Keratinocyte (primary cell): ENCODE results near the gene PPP1R16B. TPM values are rescaled to one million over a fixed set of nuclear protein-coding genes. Genes with fewer than 3 reads are reported as not detected.

Experiments
- DNase-seq: peaks from one replicate; pipeline ENCODE4 v3.0.0-alpha.2; 2011; ENCODE audit warnings: low read depth, missing footprints, low spot score
- FAIRE-seq: peaks from 2 replicates; lab custom pipeline; 2011; peaks lifted over from hg19 to GRCh38; lab: Jason Lieb, UNC
- H2AFZ ChIP-seq: 2 replicates; pipeline ENCODE4 v1.6.0; 2012; ENCODE audit warnings: low read length, control low read depth, inconsistent platforms; ENCODE audit not compliant: control insufficient read depth
- H3K27ac ChIP-seq: 2 replicates; pipeline ENCODE4 v1.5.1; 2011; ENCODE audit warnings: low read length; ENCODE audit not compliant: control insufficient read depth, insufficient read depth
- H3K27me3 ChIP-seq: 3 replicates; pipeline ENCODE4 v1.6.0; 2011; ENCODE audit warnings: low read length; ENCODE audit not compliant: control insufficient read depth, insufficient read depth; ENCODE audit errors: extremely low read depth
- H3K36me3 ChIP-seq, 2 experiments: 2 replicates in 1 of 2; 3 replicates in 1 of 2; pipeline ENCODE4 v1.5.1; 2011; ENCODE audit warnings: low read length in 2 of 2, mild to moderate bottlenecking in 1 of 2; ENCODE audit not compliant: control insufficient read depth in 2 of 2, insufficient read depth in 2 of 2; ENCODE audit errors: extremely low read depth in 1 of 2
- H3K4me1 ChIP-seq: 3 replicates; pipeline ENCODE4 v1.5.1; 2011; ENCODE audit warnings: low read length; ENCODE audit not compliant: control insufficient read depth, insufficient read depth; ENCODE audit errors: extremely low read depth
- H3K4me2 ChIP-seq: 3 replicates; pipeline ENCODE4 v1.6.0; 2011; ENCODE audit warnings: low read depth, low read length; ENCODE audit not compliant: control insufficient read depth, insufficient read depth; ENCODE audit errors: extremely low read depth
- H3K4me3 ChIP-seq, 3 experiments: fragments of 200-600 bp in 1 of 3; sonication (generic) in 1 of 3; 2 replicates in 2 of 3; 3 replicates in 1 of 3; pipeline ENCODE4 v1.5.1; 2011 to 2016; ENCODE audit warnings: low read length in 3 of 3, mild to moderate bottlenecking in 3 of 3, control low read depth in 2 of 3, inconsistent platforms in 1 of 3, low read depth in 1 of 3, mixed read lengths in 1 of 3, mixed run types in 1 of 3, moderate library complexity in 1 of 3; ENCODE audit not compliant: control insufficient read depth in 2 of 3, insufficient read depth in 2 of 3; ENCODE audit errors: extremely low read depth in 1 of 3
- H3K79me2 ChIP-seq: 2 replicates; pipeline ENCODE4 v1.6.0; 2012; ENCODE audit warnings: low read length; ENCODE audit not compliant: control insufficient read depth, insufficient read depth
- H3K9ac ChIP-seq: 3 replicates; pipeline ENCODE4 v1.6.0; 2011; ENCODE audit warnings: low read length; ENCODE audit not compliant: control insufficient read depth, insufficient read depth; ENCODE audit errors: extremely low read depth
- H3K9me1 ChIP-seq: 3 replicates; pipeline ENCODE4 v1.6.0; 2011; ENCODE audit warnings: low read length; ENCODE audit not compliant: control insufficient read depth, insufficient read depth; ENCODE audit errors: extremely low read depth
- H3K9me3 ChIP-seq: 2 replicates; pipeline ENCODE4 v1.5.1; 2012; ENCODE audit warnings: low read depth, low read length; ENCODE audit not compliant: control insufficient read depth
- H4K20me1 ChIP-seq: 3 replicates; pipeline ENCODE4 v1.6.0; 2011; ENCODE audit warnings: low read length; ENCODE audit not compliant: control insufficient read depth, insufficient read depth; ENCODE audit errors: extremely low read depth
- EZH2 ChIP-seq: IDR thresholded peaks from one replicate; pipeline ENCODE4 v1.6.1; 2012; ENCODE audit warnings: inconsistent platforms, mild to moderate bottlenecking, low read length, moderate library complexity
- dilution Hi-C: fragments of 300-500 bp; cut with MboI; formaldehyde crosslinking; loops from one replicate; pipeline ENCODE4 v1.7.0; 2020; ENCODE audit warnings: low sequenced_read_pairs; ENCODE audit not compliant: extremely low pct_ligation_motif_present
- polyA minus RNA-seq, 3 experiments: library from RNA; depleted of rRNA, polyadenylated mRNA; stranded (reverse); fragments of >200 nt; gene quantifications; 1 replicate in 1 of 3; 2 replicates in 1 of 3; 3 replicates in 1 of 3; pipeline ENCODE4 v1.2.3, GENCODE V29; 2011
- polyA plus RNA-seq, 5 experiments: library from polyadenylated mRNA; depleted of rRNA in 3 of 5; stranded (reverse) in 3 of 5; stranded (forward) in 1 of 5; unstranded in 1 of 5; fragments of >200 nt; gene quantifications; 1 replicate in 1 of 5; 2 replicates in 3 of 5; 3 replicates in 1 of 5; pipeline versions ENCODE4 v1.2.1 to v1.2.3, GENCODE V29; 2011 to 2012; ENCODE audit warnings: missing spikeins in 2 of 5, low read depth in 1 of 5, low replicate concordance in 1 of 5
- TF ChIP-seq, protein P1 (sequence below), 3 experiments: IDR thresholded peaks in 1 of 3; conservative IDR thresholded peaks in 1 of 3; optimal IDR thresholded peaks in 1 of 3; 2 replicates in 2 of 3; 3 replicates in 1 of 3; pipeline versions ENCODE3 to v1.5.1; 2011; ENCODE audit warnings: low read length in 3 of 3, mild to moderate bottlenecking in 3 of 3, moderate library complexity in 2 of 3, control low read depth in 1 of 3, inconsistent platforms in 1 of 3; ENCODE audit not compliant: insufficient read depth in 2 of 3; ENCODE audit errors: extremely low read depth in 1 of 3

PPP1R16B gene
- polyA plus RNA-seq (0.19 TPM in 1 of 3 replicates, not detected in the others), polyA minus RNA-seq (not detected in 3 replicates)
- polyA plus RNA-seq (2011; ENCODE audit: low read depth): not detected
- not detected in 2 replicates for polyA plus RNA-seq (2011; cell fraction: cytosol; rRNA removed)
- polyA plus RNA-seq (2011; cell fraction: nucleus; rRNA removed): not detected in 2 replicates
- polyA plus RNA-seq (2012; ENCODE audit: low replicate concordance): not detected in 2 replicates
- not detected for polyA minus RNA-seq (2011; cell fraction: cytosol; rRNA and poly(A)+ RNA removed)
- polyA minus RNA-seq (2011; cell fraction: nucleus; rRNA and poly(A)+ RNA removed): not detected in 2 replicates

DNA sequence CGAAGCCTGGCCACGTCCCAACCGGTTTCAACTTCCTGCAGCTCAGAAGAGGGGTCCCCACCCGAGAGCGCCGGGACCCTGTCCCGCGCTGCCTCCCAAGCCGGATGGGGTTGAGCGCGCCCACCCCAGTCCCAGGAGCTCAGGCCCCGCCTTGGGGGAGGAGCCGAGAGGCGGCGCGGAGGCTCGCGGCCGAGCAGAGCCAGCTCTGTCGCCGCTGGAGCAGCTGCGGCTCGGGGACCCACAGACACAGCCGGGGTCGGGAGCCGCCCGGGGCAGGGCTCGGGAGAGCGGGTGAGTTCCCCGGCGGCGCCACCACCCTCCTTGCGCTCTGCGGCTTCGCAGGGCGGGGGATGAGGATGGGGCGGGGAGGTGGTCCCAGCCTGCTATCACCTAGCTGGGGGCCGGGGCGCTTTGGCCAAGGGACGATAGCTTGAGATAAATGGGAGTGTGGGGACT lies at the start of gene PPP1R16B:
TSS of gene PPP1R16B (plus strand) at position 196 of the 456 bp plus-strand sequence. CDS start 30,229 bp downstream, outside the sequence.
- TF ChIP-seq, protein P1, sequence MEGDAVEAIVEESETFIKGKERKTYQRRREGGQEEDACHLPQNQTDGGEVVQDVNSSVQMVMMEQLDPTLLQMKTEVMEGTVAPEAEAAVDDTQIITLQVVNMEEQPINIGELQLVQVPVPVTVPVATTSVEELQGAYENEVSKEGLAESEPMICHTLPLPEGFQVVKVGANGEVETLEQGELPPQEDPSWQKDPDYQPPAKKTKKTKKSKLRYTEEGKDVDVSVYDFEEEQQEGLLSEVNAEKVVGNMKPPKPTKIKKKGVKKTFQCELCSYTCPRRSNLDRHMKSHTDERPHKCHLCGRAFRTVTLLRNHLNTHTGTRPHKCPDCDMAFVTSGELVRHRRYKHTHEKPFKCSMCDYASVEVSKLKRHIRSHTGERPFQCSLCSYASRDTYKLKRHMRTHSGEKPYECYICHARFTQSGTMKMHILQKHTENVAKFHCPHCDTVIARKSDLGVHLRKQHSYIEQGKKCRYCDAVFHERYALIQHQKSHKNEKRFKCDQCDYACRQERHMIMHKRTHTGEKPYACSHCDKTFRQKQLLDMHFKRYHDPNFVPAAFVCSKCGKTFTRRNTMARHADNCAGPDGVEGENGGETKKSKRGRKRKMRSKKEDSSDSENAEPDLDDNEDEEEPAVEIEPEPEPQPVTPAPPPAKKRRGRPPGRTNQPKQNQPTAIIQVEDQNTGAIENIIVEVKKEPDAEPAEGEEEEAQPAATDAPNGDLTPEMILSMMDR (optimal IDR thresholded peaks at IDR 0.05 in 1 of 3, IDR thresholded peaks at IDR 0.05 in 1 of 3, conservative IDR thresholded peaks at IDR 0.05 in 1 of 3; ENCODE audit: extremely low read depth in 1 of 3, insufficient read depth in 2 of 3, low read length in 3 of 3): no peak
- TF ChIP-seq EZH2: no peak
- H3K9me1 ChIP-seq: no peaks in the 10 kb centered on the region
- no peaks in the 10 kb centered on the region for H3K36me3 ChIP-seq
- FAIRE-seq (no peak), DNase-seq (no peak)
- H3K4me2 ChIP-seq: no peak within 1 kb of the TSS
- peaks cover 54% of the 10 kb centered on the region for H3K27me3 ChIP-seq
- no peak within 1 kb of the TSS for H3K27ac ChIP-seq
- no peaks in the 10 kb centered on the region for H3K79me2 ChIP-seq
- H3K9me3 ChIP-seq: no peaks in the 10 kb centered on the region
- no peak within 1 kb of the TSS for H3K9ac ChIP-seq
- no peaks in the 10 kb centered on the region for H4K20me1 ChIP-seq
- no peak within 1 kb of the TSS for H3K4me3 ChIP-seq
- dilution Hi-C loops: no loop called here
- H3K4me1 ChIP-seq: no peaks in the 10 kb centered on the region
- H2AFZ ChIP-seq: no peak within 1 kb of the TSS

DNA sequence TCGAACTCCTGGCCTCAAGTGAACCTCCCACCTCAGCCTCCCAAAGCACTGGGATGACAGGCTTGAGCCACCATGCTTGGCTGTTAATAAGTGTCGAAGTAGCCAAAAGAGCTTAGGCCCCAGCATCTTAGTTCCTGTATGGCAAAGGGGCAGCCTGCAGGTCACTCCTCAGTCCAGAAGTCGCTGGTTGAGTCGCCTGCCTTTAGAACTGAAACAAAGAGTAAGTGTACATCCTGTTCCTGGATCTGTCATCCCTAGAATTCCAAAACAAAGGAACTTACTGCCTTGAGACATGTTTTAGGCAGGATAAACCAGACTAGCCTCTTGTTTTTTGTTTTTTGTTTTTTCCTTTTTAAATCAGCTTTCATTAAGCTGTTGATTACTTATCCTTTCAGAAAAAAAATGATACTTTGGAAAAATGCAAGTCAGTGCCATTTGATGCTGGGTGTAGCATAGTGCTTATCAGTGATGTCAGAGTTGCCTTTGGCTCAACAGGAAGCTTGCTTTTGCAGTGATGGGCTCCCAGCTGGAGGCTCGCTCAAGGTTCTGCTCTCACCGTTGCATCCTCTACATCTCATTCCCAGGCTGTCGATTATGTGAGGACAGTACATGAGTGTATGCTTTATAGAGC lies 48.2 kb upstream of the PPP1R16B start:
- H3K9ac ChIP-seq: no peak overlapping the region
- no peaks in the 10 kb centered on the region for H3K4me1 ChIP-seq
- H3K9me1 ChIP-seq: no peaks in the 10 kb centered on the region
- peaks cover 21 to 27% of the 10 kb centered on the region in 2 experiments for H3K36me3 ChIP-seq
- TF ChIP-seq, protein P1 (optimal IDR thresholded peaks at IDR 0.05 in 1 of 3, IDR thresholded peaks at IDR 0.05 in 1 of 3, conservative IDR thresholded peaks at IDR 0.05 in 1 of 3; ENCODE audit: extremely low read depth in 1 of 3, insufficient read depth in 2 of 3, low read length in 3 of 3): no peak
- TF ChIP-seq EZH2: no peak
- no peak overlapping the region for H3K27ac ChIP-seq
- no peaks in the 10 kb centered on the region for H3K9me3 ChIP-seq
- H4K20me1 ChIP-seq: no peaks in the 10 kb centered on the region
- H2AFZ ChIP-seq: no peak overlapping the region
- H3K79me2 ChIP-seq: no peaks in the 10 kb centered on the region
- DNase-seq (no peak), FAIRE-seq (no peak)
- no peak overlapping the region for H3K4me3 ChIP-seq
- H3K27me3 ChIP-seq: no peaks in the 10 kb centered on the region
- dilution Hi-C loops: no loop called here
- no peak overlapping the region for H3K4me2 ChIP-seq
